ENCODE results near the gene RTKN2. TPM values are rescaled to one million over a fixed set of nuclear protein-coding genes. Genes with fewer than 3 reads are reported as not detected.

Gene RTKN2
- polyA plus RNA-seq, 3 donors = 0.07 to 0.08 TPM; not detected in 1

DNA sequence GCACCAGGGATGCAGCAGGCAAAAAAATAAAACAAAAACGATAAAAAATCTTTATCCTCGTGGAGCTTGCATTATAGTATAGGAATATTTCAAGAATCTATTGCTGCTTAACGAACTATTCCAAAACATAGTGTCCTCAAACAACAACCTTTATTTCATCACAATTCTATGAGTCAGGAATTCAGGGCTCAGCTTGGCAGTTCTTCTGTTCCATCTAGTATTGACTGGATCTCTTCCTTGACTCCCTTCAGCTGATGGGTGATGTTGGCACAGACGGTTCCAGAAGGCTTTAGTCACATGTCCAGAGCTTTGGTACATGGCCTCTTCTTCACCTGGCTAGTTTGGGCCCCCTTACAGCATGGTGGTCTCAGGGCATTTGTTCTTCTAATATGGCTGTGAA lies 88.0 kb downstream of the RTKN2 start:
- no peaks in the 10 kb centered on the region for H3K9me3 ChIP-seq (replicated peaks in 1 of 2; ENCODE audit: control insufficient read depth in 1 of 2, insufficient read depth in 1 of 2, low read length in 2 of 2)
- Mint-ChIP-seq H3K9me3 (peaks cover 0 to 10% (median 5%) of the 10 kb centered on the region in 7 donors), H3K4me3 (no peak overlapping the region), H3K36me3 (peaks cover 2 to 5% of the 10 kb centered on the region in 2 donors), H3K4me1 (peaks cover 2% of the 10 kb centered on the region), H3K27me3 (ENCODE audit: low read depth in 3 of 3) (no peaks in the 10 kb centered on the region), H3K27ac (no peak overlapping the region)
- no peaks in the 10 kb centered on the region for H3K27me3 ChIP-seq (ENCODE audit: control insufficient read depth in 2 of 2, insufficient read depth in 2 of 2, low read length in 2 of 2)
- no CpG with 5 or more reads among the region's 4 CpGs for WGBS (ENCODE audit: insufficient coverage)
- H3K4me1 ChIP-seq (ENCODE audit: control insufficient read depth in 1 of 2, insufficient read depth in 2 of 2, low read length in 2 of 2) = peaks cover 0 to under 1% of the 10 kb centered on the region in 2 donors
- no peak for DNase-seq
- no peaks in the 10 kb centered on the region for H3K36me3 ChIP-seq (replicated peaks in 1 of 2; ENCODE audit: control insufficient read depth in 1 of 2, insufficient read depth in 2 of 2, low read length in 2 of 2)
- H2AFZ ChIP-seq (ENCODE audit: insufficient read depth, low read depth, low read length, poor library complexity, severe bottlenecking) = no peak overlapping the region
- TF ChIP-seq, protein P1, sequence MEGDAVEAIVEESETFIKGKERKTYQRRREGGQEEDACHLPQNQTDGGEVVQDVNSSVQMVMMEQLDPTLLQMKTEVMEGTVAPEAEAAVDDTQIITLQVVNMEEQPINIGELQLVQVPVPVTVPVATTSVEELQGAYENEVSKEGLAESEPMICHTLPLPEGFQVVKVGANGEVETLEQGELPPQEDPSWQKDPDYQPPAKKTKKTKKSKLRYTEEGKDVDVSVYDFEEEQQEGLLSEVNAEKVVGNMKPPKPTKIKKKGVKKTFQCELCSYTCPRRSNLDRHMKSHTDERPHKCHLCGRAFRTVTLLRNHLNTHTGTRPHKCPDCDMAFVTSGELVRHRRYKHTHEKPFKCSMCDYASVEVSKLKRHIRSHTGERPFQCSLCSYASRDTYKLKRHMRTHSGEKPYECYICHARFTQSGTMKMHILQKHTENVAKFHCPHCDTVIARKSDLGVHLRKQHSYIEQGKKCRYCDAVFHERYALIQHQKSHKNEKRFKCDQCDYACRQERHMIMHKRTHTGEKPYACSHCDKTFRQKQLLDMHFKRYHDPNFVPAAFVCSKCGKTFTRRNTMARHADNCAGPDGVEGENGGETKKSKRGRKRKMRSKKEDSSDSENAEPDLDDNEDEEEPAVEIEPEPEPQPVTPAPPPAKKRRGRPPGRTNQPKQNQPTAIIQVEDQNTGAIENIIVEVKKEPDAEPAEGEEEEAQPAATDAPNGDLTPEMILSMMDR (IDR thresholded peaks at IDR 0.05) = no peak
- H3K4me3 ChIP-seq (replicated peaks in 1 of 3; ENCODE audit: low read depth in 2 of 3, low read length in 3 of 3) = no peak overlapping the region
- no peak overlapping the region for H3K27ac ChIP-seq (ENCODE audit: low read depth in 1 of 2, low read length in 2 of 2)
- no peak overlapping the region for H3K9ac ChIP-seq (ENCODE audit: insufficient read depth, low read length, poor library complexity, severe bottlenecking)
- H4K20me1 ChIP-seq (ENCODE audit: insufficient read depth, low read length) = no peaks in the 10 kb centered on the region
- no peak overlapping the region for H3K4me2 ChIP-seq (replicated peaks; ENCODE audit: extremely low read depth, low read length, poor library complexity, severe bottlenecking)
- no peaks in the 10 kb centered on the region for H3K79me2 ChIP-seq (ENCODE audit: insufficient read depth, low read length)
- intact Hi-C loops (cut with micrococcal nuclease) = no loop called here

GRCh38 chr10:62178568-62178967 lies 90.1 kb downstream of the RTKN2 start:
- Mint-ChIP-seq H3K4me3 (no peak overlapping the region), H3K27ac (no peak overlapping the region), H3K9me3 (peaks cover 0 to 10% (median 5%) of the 10 kb centered on the region in 7 donors), H3K27me3 (ENCODE audit: low read depth in 3 of 3) (no peaks in the 10 kb centered on the region), H3K4me1 (peaks cover 14% of the 10 kb centered on the region), H3K36me3 (peaks cover 2 to 5% of the 10 kb centered on the region in 2 donors)
- no peaks in the 10 kb centered on the region for H3K9me3 ChIP-seq (replicated peaks in 1 of 2; ENCODE audit: control insufficient read depth in 1 of 2, insufficient read depth in 1 of 2, low read length in 2 of 2)
- intact Hi-C loops (cut with micrococcal nuclease) = no loop called here
- DNase-seq = no peak
- H4K20me1 ChIP-seq (ENCODE audit: insufficient read depth, low read length) = no peaks in the 10 kb centered on the region
- H3K4me2 ChIP-seq (replicated peaks; ENCODE audit: extremely low read depth, low read length, poor library complexity, severe bottlenecking) = no peak overlapping the region
- no peak overlapping the region for H3K9ac ChIP-seq (ENCODE audit: insufficient read depth, low read length, poor library complexity, severe bottlenecking)
- H3K36me3 ChIP-seq (replicated peaks in 1 of 2; ENCODE audit: control insufficient read depth in 1 of 2, insufficient read depth in 2 of 2, low read length in 2 of 2) = no peaks in the 10 kb centered on the region
- TF ChIP-seq, protein P1 (IDR thresholded peaks at IDR 0.05) = no peak
- peaks cover 3 to 11% of the 10 kb centered on the region in 2 donors for H3K4me1 ChIP-seq (ENCODE audit: control insufficient read depth in 1 of 2, insufficient read depth in 2 of 2, low read length in 2 of 2)
- H3K27ac ChIP-seq (ENCODE audit: low read depth in 1 of 2, low read length in 2 of 2) = no peak overlapping the region
- no peak overlapping the region for H3K4me3 ChIP-seq (replicated peaks in 1 of 3; ENCODE audit: low read depth in 2 of 3, low read length in 3 of 3)
- no CpG with 5 or more reads among the region's 2 CpGs for WGBS (ENCODE audit: insufficient coverage)
- H3K27me3 ChIP-seq (ENCODE audit: control insufficient read depth in 2 of 2, insufficient read depth in 2 of 2, low read length in 2 of 2) = no peaks in the 10 kb centered on the region
- no peak overlapping the region for H2AFZ ChIP-seq (ENCODE audit: insufficient read depth, low read depth, low read length, poor library complexity, severe bottlenecking)
- H3K79me2 ChIP-seq (ENCODE audit: insufficient read depth, low read length) = no peaks in the 10 kb centered on the region

Data from CD14-positive monocyte (primary cell).